VCaP (cell line): ENCODE measurements around the gene PHLPP1.

Source experiments
- H3K27ac ChIP-seq: fragments of 450-650 bp; 2 replicates; pipeline ENCODE4 v1.5.1; 2017
- CTCF ChIP-seq: fragments of 450-650 bp; conservative IDR thresholded peaks from 2 replicates; pipeline ENCODE4 v1.5.1; 2017; ENCODE audit warnings: mild to moderate bottlenecking, moderate library complexity

PHLPP1 gene

GRCh38 chr18:62991959-62992358 is 276.6 kb downstream of the PHLPP1 start:
- H3K27ac ChIP-seq, result no peak overlapping the region
- no peak for TF ChIP-seq CTCF

- H3K27ac ChIP-seq, result no peak overlapping the region
- no peak for TF ChIP-seq CTCF
Observed at GRCh38 chr18:62992877-62993365, 277.6 kb downstream of the PHLPP1 start.

- no peak for TF ChIP-seq CTCF
- no peak overlapping the region for H3K27ac ChIP-seq
Observed at GRCh38 chr18:62996566-62996965, 281.2 kb downstream of the PHLPP1 start.

- H3K27ac ChIP-seq, result no peak overlapping the region
- no peak for TF ChIP-seq CTCF
Observed at GRCh38 chr18:62997076-62997475, 281.7 kb downstream of the PHLPP1 start.

GRCh38 chr18:62998443-62998842 is 283.1 kb downstream of the PHLPP1 start:
- no peak for TF ChIP-seq CTCF
- no peak overlapping the region for H3K27ac ChIP-seq

- no peak for TF ChIP-seq CTCF
- H3K27ac ChIP-seq, result no peak overlapping the region
Observed at GRCh38 chr18:62999392-62999791, 284.1 kb downstream of the PHLPP1 start.

GRCh38 chr18:62999921-63000320 is 284.6 kb downstream of the PHLPP1 start:
- TF ChIP-seq CTCF, result no peak
- no peak overlapping the region for H3K27ac ChIP-seq
